Upper lobe of left lung (tissue), 6 donors: ENCODE measurements around the gene PCDHGC5. TPM values are rescaled to one million over a fixed set of nuclear protein-coding genes. Genes with fewer than 3 reads are reported as not detected.

ENCODE experiments used
- ATAC-seq, 2 donors: fragments of 200-7000 bp; cut with Tn5 transposase; one replicate each; pipeline ENCODE4 v1.9.1; 2022; ENCODE audit warnings: mild to moderate bottlenecking in 2 of 2, moderate library complexity in 2 of 2; ENCODE audit not compliant: low FRiP score in 2 of 2
- DNase-seq, 2 donors: peaks; one replicate each; pipeline ENCODE4 v3.0.0-alpha.2; 2019 to 2020
- H3K27ac ChIP-seq, 4 donors: fragments of 200-600 bp; sonication (generic); one replicate each; pipeline ENCODE4 v1.5.1; 2016 to 2019
- H3K27me3 ChIP-seq, 4 donors: fragments of 200-600 bp; sonication (generic); one replicate each; pipeline ENCODE4 v1.5.1; 2017 to 2019
- H3K36me3 ChIP-seq, 4 donors: fragments of 200-600 bp; sonication (generic); one replicate each; pipeline ENCODE4 v1.5.1; 2016 to 2019
- H3K4me1 ChIP-seq, 4 donors: fragments of 200-600 bp; sonication (generic); one replicate each; pipeline ENCODE4 v1.5.1; 2018 to 2019
- H3K4me3 ChIP-seq, 4 donors: fragments of 200-600 bp; sonication (generic); one replicate each; pipeline ENCODE4 v1.5.1; 2017 to 2019; ENCODE audit warnings: mild to moderate bottlenecking in 2 of 4, moderate library complexity in 1 of 4
- H3K9me3 ChIP-seq, 4 donors: fragments of 200-600 bp; sonication (generic); one replicate each; pipeline ENCODE4 v1.5.1; 2018 to 2019
- EP300 ChIP-seq, 4 donors: sonication (generic); formaldehyde crosslinking; IDR thresholded peaks; one replicate each; pipeline ENCODE4 v1.5.1; 2017; ENCODE audit warnings: antibody characterized with exemption in 4 of 4, control low read depth in 2 of 4
- POLR2A ChIP-seq, 4 donors: fragments of 450-650 bp; IDR thresholded peaks; one replicate each; pipeline ENCODE4 v1.5.1; 2016 to 2017; ENCODE audit warnings: antibody characterized with exemption in 4 of 4, mild to moderate bottlenecking in 2 of 4
- POLR2AphosphoS5 ChIP-seq, 2 donors: sonication (generic); formaldehyde crosslinking; IDR thresholded peaks; one replicate each; pipeline ENCODE4 v1.5.1; 2017; ENCODE audit warnings: antibody characterized with exemption in 2 of 2
- WGBS, 2 donors: methylation state at CpG; one replicate each; pipeline ENCODE4 v1.1.5; 2017 to 2018; 5-methylcytosine and 5-hydroxymethylcytosine counted together
- total RNA-seq, 6 donors: library from RNA; depleted of rRNA in 4 of 6; stranded (reverse); fragments of >200 nt in 4 of 6; gene quantifications; one replicate each; pipeline versions ENCODE4 v1.1.0 to v1.2.1, GENCODE V29; 2016 to 2021
- TF ChIP-seq, protein P1 (sequence below), 6 experiments: fragments of 450-650 bp in 4 of 6; fragments of 200-600 bp in 2 of 6; sonication (generic) in 2 of 6; IDR thresholded peaks; one replicate each; pipeline ENCODE4 v1.5.1; 2016 to 2019; ENCODE audit warnings: antibody characterized with exemption in 6 of 6
- donor health status: DM: no; HTN: no; CAD: no; lungs with moderate emphysema.
- donor health status: DM: no; HTN: yes; CAD: no; lungs with severe emphysema.

Gene PCDHGC5
- total RNA-seq, 6 donors from 2014 or later, result 0.61 to 11.5 (median 1.4) TPM

DNA sequence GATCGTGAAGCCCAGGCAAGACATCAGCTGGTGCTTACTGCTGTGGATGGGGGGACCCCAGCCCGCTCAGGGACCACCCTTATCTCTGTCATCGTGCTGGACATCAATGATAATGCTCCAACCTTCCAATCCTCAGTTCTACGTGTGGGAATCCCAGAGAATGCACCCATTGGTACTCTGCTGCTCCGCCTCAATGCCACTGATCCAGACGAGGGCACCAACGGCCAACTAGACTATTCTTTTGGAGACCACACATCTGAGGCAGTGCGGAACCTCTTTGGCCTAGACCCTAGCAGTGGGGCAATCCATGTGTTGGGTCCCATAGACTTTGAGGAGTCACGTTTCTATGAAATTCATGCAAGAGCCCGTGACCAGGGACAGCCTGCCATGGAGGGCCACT, 960 bp downstream of the PCDHGC5 start:
- Histone ChIP-seq H3K4me1 (peaks cover 18 to 35% (median 31%) of the 10 kb centered on the region in 4 donors), H3K36me3 (peaks cover 0 to 36% (median 6%) of the 10 kb centered on the region in 4 donors), H3K9me3 (no peaks in the 10 kb centered on the region), H3K27me3 (peaks cover 0 to 17% (median 4%) of the 10 kb centered on the region in 4 donors), H3K4me3 (no peak overlapping the region), H3K27ac (no peak overlapping the region)
- ATAC-seq (no peak), DNase-seq (no peak)
- WGBS, 2 donors, result 88 to 93% methylated on average over 7 to 10 of the region's 10 CpGs
- no peak for TF ChIP-seq POLR2A (IDR thresholded peaks at IDR 0.05)
- TF ChIP-seq, protein P1, sequence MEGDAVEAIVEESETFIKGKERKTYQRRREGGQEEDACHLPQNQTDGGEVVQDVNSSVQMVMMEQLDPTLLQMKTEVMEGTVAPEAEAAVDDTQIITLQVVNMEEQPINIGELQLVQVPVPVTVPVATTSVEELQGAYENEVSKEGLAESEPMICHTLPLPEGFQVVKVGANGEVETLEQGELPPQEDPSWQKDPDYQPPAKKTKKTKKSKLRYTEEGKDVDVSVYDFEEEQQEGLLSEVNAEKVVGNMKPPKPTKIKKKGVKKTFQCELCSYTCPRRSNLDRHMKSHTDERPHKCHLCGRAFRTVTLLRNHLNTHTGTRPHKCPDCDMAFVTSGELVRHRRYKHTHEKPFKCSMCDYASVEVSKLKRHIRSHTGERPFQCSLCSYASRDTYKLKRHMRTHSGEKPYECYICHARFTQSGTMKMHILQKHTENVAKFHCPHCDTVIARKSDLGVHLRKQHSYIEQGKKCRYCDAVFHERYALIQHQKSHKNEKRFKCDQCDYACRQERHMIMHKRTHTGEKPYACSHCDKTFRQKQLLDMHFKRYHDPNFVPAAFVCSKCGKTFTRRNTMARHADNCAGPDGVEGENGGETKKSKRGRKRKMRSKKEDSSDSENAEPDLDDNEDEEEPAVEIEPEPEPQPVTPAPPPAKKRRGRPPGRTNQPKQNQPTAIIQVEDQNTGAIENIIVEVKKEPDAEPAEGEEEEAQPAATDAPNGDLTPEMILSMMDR (IDR thresholded peaks at IDR 0.05), result no peak
- TF ChIP-seq POLR2AphosphoS5 (IDR thresholded peaks at IDR 0.05), result no peak
- no peak for TF ChIP-seq EP300 (IDR thresholded peaks at IDR 0.05)

GRCh38 chr5:141490271-141490670, 1.4 kb downstream of the PCDHGC5 start:
- no peak for DNase-seq

GRCh38 chr5:141490771-141491170, 1.9 kb downstream of the PCDHGC5 start:
- Histone ChIP-seq H3K27ac (no peak overlapping the region), H3K4me3 (no peak overlapping the region), H3K27me3 (peaks cover 0 to 17% (median 3%) of the 10 kb centered on the region in 4 donors), H3K9me3 (no peaks in the 10 kb centered on the region), H3K36me3 (peaks cover 0 to 32% (median 6%) of the 10 kb centered on the region in 4 donors), H3K4me1 (peaks cover 18 to 28% (median 26%) of the 10 kb centered on the region in 4 donors)
- 86 to 88% methylated on average over 7 to 13 of the region's 13 CpGs for WGBS, 2 donors
- TF ChIP-seq, protein P1 (IDR thresholded peaks at IDR 0.05), result no peak
- TF ChIP-seq EP300 (IDR thresholded peaks at IDR 0.05) (no peak), POLR2A (IDR thresholded peaks at IDR 0.05) (no peak), POLR2AphosphoS5 (IDR thresholded peaks at IDR 0.05) (no peak)
- DNase-seq, result no peak
- no peak for ATAC-seq

More at GRCh38 chr5:141490271-141490670, 1.4 kb downstream of the PCDHGC5 start:
- ATAC-seq, result no peak
- Histone ChIP-seq H3K36me3 (peaks cover 0 to 36% (median 6%) of the 10 kb centered on the region in 4 donors), H3K4me1 (peaks cover 18 to 31% (median 27%) of the 10 kb centered on the region in 4 donors), H3K9me3 (no peaks in the 10 kb centered on the region), H3K4me3 (no peak overlapping the region), H3K27ac (no peak overlapping the region), H3K27me3 (peaks cover 0 to 17% (median 3%) of the 10 kb centered on the region in 4 donors)
- 92 to 93% methylated on average over 9 to 10 of the region's 10 CpGs for WGBS, 2 donors
- TF ChIP-seq EP300 (IDR thresholded peaks at IDR 0.05), result no peak
- no peak for TF ChIP-seq POLR2AphosphoS5 (IDR thresholded peaks at IDR 0.05)
- TF ChIP-seq, protein P1 (IDR thresholded peaks at IDR 0.05), result no peak
- TF ChIP-seq POLR2A (IDR thresholded peaks at IDR 0.05), result no peak

GRCh38 chr5:141491323-141492167, 2.7 kb downstream of the PCDHGC5 start:
- peak in 1 of 2 donors; percentile 83 for DNase-seq

More at GRCh38 chr5:141491323-141492167, 2.7 kb downstream of the PCDHGC5 start:
- no peak for ATAC-seq
- peak overlapping the region in 1 of 4 donors; percentile 46 for H3K27ac ChIP-seq
- TF ChIP-seq POLR2A (IDR thresholded peaks at IDR 0.05) (no peak), POLR2AphosphoS5 (IDR thresholded peaks at IDR 0.05) (no peak), EP300 (IDR thresholded peaks at IDR 0.05) (no peak)
- TF ChIP-seq, protein P1 (IDR thresholded peaks at IDR 0.05), result no peak
- H3K36me3 ChIP-seq, result peaks cover 0 to 32% (median 6%) of the 10 kb centered on the region in 4 donors
- peak overlapping the region in 2 of 4 donors; percentile 26 to 31 for H3K4me3 ChIP-seq
- peaks cover 18 to 28% (median 26%) of the 10 kb centered on the region in 4 donors for H3K4me1 ChIP-seq
- peaks cover 0 to 17% (median 3%) of the 10 kb centered on the region in 4 donors for H3K27me3 ChIP-seq
- H3K9me3 ChIP-seq, result no peaks in the 10 kb centered on the region
- 42 to 55% methylated on average over 45 to 63 of the region's 66 CpGs for WGBS, 2 donors
